HEK293T (cell line): Measurements from ENCODE around the gene MED6.

Experiments used
- BHLHE40 ChIP-seq: fragments of 450-650 bp; IDR thresholded peaks from 2 replicates; pipeline ENCODE4 v1.6.1; 2016; ENCODE audit warnings: mild to moderate bottlenecking, moderate library complexity, borderline replicate concordance
- FOXA1 ChIP-seq: fragments of 450-650 bp; IDR thresholded peaks from 2 replicates; pipeline ENCODE4 v1.6.1; 2016; ENCODE audit warnings: mild to moderate bottlenecking
- FOXM1 ChIP-seq: fragments of 450-650 bp; IDR thresholded peaks from 2 replicates; pipeline ENCODE4 v1.6.1; 2017; ENCODE audit warnings: mild to moderate bottlenecking, borderline replicate concordance
- LEF1 ChIP-seq: fragments of 450-650 bp; IDR thresholded peaks from 2 replicates; pipeline ENCODE4 v1.6.1; 2017; ENCODE audit warnings: mild to moderate bottlenecking, borderline replicate concordance
- SP1 ChIP-seq: fragments of 450-650 bp; IDR thresholded peaks from 2 replicates; pipeline ENCODE4 v1.6.1; 2017
- TARDBP ChIP-seq: fragments of 450-650 bp; IDR thresholded peaks from 2 replicates; pipeline ENCODE4 v1.6.1; 2016
- ZNF384 ChIP-seq: fragments of 450-650 bp; IDR thresholded peaks from 2 replicates; pipeline ENCODE4 v1.6.1; 2016

DNA sequence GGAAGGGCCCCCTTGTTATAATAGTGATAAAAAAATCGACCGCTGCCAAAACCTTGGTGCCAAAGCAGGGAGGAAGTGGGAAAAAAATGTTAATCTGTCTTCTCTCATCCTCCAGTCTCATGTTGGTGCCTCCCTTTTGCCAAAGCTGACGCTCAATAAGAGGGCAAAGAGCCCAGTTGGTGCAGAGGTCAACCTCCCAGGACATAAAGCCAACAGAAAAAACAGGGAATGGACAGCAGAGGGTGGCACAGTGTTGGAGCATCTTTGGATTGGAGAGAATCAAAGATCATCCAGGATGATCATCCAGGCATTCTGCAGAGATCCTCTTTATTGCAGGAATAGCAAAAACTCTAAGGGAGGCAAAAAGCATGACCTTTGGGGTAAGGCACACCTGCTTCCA is 31.5 kb upstream of the MED6 start:
- no peak for TF ChIP-seq SP1
- TF ChIP-seq ZNF384: no peak
- TF ChIP-seq TARDBP: no peak
- no peak for TF ChIP-seq FOXM1
- no peak for TF ChIP-seq FOXA1
- no peak for TF ChIP-seq BHLHE40
- no peak for TF ChIP-seq LEF1
